Epidermal melanocyte (primary cell): Measurements from ENCODE around the gene AP3D1.
A peak's percentile ranks its signal among the peaks of the same experiment; 100 is the strongest.
"Not testable (repeated sequence)": the region's sequence is repeated elsewhere in the genome, so short reads cannot be mapped to it uniquely, and the experiment has no call there.

Experiments used
- DNase-seq: peaks from one replicate; pipeline ENCODE4 v3.0.0; 2011; ENCODE audit warnings: low spot score; ENCODE audit not compliant: insufficient read length

AP3D1 gene

DNA sequence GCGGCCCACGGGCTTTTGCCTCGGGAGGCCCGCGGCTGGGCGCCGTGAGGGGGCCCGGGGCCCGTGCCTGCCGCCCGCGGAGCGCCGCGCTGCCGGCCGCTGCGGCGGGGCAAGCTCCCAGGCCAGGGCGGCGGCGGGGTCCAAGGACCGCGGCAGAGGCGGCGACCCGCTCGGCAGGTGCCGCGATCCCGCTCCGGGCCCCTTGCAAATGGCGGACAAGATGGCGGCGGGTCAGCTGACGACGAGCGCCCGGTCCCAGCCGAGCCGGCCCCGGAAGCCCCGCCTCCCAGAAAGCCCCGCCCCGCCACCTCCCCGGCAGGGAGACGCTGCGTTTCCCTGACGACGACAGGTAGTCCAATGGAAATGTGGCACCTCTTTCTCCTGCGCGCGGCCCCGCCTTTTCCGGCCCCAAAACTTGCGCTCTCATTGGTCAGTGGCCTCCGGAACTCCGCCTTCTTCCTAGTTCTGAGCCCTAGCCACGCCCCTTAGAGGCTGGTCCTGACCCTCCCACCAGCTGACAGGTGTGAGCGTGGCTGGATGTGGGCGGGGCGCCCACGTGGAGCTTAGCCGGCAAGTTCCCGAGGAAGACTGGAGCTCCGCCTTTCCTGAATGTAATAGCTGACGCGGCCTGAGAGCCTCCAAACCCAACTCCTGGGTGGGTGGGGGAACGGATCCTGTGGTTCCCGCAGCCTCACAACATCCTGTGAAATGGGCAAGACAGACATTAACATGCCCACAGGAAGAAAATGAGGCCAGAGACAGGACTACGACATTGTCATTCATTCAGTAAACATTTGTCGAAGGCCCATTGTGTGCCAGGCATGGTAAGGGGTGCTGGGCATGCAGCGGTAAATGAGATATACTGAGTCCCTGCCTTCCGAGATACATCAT lies at the start of gene AP3D1:
Gene AP3D1 (minus strand): TSS at position 228 of the 891 bp plus-strand sequence. CDS start 232 bp downstream, outside the sequence.
- peak; percentile 99 for DNase-seq

- not testable (repeated sequence) for DNase-seq
Measured at GRCh38 chr19:2200624-2201294, 49.4 kb upstream of the AP3D1 start.

DNA sequence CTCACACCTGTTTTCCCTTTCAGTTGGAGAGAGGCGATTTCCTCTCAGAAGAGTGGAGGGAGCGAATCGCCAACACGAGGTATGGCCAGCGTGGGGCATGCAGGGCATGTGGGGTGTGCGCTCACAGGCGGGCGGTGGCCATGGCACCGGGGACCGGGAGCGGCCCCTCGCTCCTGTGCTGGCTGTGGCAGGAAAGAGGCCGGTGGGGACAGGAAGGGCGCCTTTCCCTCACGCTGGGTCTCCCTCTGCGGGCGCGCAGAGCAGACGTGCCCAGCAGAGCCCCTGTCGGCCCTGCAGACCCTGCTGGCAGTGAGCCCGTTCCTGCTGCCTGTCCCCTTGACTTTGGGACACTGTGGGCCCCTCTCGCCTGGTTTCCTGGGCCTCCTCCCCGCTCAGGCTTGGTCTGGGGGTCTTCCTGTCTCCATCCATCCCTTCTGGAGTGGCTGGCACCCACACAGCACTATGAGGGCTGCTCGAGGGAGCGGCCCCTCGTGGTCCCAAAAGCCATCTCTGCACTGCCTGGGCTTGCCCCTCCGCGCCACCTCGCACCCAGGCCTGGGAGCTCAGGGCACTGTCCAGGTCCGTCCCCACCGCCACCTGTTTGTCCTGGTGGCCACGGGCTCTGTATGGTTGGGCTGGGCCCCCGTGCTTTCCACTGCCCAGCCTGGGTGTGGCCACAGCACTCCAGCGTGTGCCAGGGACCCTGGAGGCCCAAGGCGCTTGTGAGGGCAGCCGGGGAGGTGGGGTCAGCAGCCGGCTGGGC lies 48.7 kb upstream of the AP3D1 start:
- no peak for DNase-seq

DNA sequence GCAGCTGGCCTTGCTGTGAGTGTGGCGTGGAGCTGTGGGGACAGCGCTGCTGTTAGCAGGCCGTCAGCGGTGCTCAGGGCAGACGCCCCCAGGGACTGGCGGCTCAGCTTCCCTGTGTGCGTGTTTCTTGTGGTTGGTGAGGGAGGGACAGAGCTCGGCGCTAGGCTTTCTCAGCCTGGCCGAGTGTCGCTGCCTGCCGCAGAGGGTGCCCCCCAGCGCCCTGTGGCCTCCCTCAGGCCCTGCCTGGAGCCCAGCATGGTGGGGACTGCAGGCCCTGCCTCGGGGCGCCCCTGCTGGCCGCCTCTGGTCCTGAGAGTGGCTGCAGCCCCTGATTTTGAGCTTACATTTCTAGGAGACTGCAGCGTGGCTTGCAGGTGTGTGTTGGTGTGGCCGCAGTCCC lies 47.8 kb upstream of the AP3D1 start:
- DNase-seq: no peak

- no peak for DNase-seq
Measured at GRCh38 chr19:2198317-2198716, 47.0 kb upstream of the AP3D1 start.

DNA sequence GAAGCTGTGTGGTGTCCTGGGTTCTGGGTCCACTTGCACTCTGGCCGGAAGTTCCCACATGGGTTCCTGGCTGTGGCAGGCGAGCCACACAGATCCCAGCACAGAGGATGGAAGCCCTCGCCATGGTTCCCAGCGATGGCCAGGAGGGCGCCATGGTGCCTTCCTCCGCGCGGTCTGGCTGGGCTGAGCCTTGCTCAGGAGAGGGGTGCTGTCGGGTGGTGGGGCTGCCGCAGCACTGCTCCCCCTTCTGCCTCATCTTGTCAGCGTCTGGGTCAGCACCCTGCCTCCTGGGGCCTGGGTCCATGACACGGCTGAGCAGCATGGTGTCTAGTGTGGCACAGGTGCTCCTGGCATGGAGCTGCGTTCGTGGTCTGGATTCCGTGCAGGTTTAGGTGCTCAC lies 45.9 kb upstream of the AP3D1 start:
- DNase-seq: no peak

- DNase-seq: no peak
Measured at GRCh38 chr19:2195914-2196313, 44.5 kb upstream of the AP3D1 start.

DNA sequence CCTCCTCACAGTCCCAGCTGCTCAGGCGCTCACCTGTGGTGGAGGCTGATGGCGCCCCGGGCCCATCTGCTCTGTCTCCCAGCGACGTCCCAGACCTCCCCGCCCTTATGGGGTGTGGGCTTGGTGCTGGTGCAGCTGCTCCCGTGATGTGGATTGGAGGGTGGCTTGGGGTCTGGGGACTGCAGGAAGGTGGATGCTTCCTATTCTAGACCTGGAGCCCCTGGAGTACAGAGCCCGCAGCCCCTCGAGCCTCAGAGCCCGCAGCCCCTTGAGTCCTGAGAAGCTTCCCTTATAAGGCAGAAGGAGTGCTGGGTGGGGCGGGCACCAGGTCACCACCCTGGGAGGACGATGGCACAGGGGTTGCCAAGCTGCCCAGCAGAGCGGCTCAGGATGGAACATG lies 44.0 kb upstream of the AP3D1 start:
- no peak for DNase-seq

- DNase-seq: no peak
Measured at GRCh38 chr19:2194513-2195078, 43.2 kb upstream of the AP3D1 start.

- no peak for DNase-seq
Measured at GRCh38 chr19:2193807-2194206, 42.4 kb upstream of the AP3D1 start.

GRCh38 chr19:2192862-2193261 lies 41.5 kb upstream of the AP3D1 start:
- DNase-seq: no peak

- DNase-seq: no peak
Measured at GRCh38 chr19:2191456-2192310, 40.3 kb upstream of the AP3D1 start.

DNA sequence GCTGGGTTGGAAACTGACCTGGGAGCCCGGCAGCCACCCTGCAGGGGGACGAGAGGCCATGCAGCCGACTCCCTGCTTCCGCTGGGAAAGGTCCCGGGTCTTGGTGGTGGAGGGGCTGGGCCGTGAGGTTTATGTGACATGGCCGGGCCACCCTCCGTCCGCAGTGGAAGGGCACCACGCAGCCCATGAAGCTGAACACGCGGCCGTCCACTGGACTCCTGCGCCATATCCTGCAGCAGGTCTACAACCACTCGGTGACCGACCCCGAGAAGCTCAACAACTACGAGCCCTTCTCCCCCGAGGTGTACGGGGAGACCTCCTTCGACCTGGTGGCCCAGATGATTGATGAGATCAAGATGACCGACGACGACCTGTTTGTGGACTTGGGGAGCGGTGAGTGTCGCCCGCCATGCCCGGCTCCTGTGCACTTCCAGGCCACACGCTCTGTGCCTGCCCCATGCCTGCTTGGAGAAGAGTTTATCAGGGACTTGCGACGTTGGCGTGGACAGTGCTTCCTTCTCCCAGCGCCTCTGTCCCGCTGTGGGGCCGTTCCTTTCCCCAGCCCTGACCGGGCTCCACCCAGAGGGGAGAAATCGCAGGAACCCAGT lies 39.6 kb upstream of the AP3D1 start:
- DNase-seq: no peak

- no peak for DNase-seq
Measured at GRCh38 chr19:2189880-2190279, 38.5 kb upstream of the AP3D1 start.

GRCh38 chr19:2188708-2189385 lies 37.5 kb upstream of the AP3D1 start:
- no peak for DNase-seq

DNA sequence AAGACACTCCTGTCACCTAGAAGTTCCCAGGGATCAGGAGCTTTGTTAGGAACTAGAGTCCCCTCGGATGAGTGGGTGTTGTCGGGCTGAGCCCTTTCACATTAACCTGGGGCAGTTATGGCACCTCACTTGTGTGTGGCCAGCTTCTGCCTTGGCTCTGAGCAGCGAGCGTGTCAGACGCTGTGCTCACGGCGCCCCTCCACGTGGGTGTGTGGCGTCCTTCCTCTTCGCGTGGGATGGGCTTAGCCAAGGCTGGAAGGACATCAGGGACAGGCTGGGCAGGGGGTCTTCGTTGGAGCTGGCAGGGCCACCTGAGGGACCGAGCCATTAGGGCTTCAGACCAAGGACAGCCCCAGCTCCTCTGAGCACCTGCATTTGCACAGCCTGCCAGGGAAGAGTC lies 35.8 kb upstream of the AP3D1 start:
- no peak for DNase-seq

- peak; percentile 99 for DNase-seq
Measured at GRCh38 chr19:2186071-2186846, 34.9 kb upstream of the AP3D1 start.

DNA sequence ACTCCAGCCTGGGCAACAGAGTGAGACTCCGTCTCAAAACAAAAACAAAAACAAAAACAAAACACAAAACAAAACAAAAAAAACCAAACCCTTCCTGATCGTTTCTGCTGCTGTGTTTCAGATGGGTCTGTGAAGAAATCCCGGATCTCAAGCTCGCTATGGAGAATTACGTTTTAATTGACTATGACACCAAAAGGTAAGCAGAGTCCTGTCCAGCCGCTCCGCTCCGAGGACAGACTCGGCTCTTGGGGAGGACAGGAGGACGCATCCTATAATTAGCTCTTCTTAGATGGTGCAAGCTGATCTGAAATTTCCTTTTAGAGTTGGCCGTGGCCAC lies 34.3 kb upstream of the AP3D1 start:
- no peak for DNase-seq

- no peak for DNase-seq
Measured at GRCh38 chr19:2184422-2184975, 33.1 kb upstream of the AP3D1 start.
